GM12878 (cell line): Measurements from ENCODE around the gene THBD. TPM values are rescaled to one million over a fixed set of nuclear protein-coding genes. Genes with fewer than 3 reads are reported as not detected.

ENCODE experiments used
- ATAC-seq: fragments of 200-7000 bp; cut with Tn5 transposase; 3 replicates; pipeline ENCODE4 v1.9.1; 2020; ENCODE audit warnings: mild to moderate bottlenecking, moderate library complexity
- BruUV-seq: library from RNA; stranded (reverse); fragments of 400-500 nt; replicated peaks from 2 replicates; lab custom pipeline; 2021; lab: Mats Ljungman, UMichigan
- CTCF ChIA-PET: fragments of 300-600 bp; sonication (Branson Sonifier 250); formaldehyde crosslinking; extraction: SDS; loops from one replicate; lab custom pipeline; 2021; ENCODE audit warnings: inconsistent platforms; lab: Yijun Ruan, JAX
- POLR2A ChIA-PET: fragments of 350-600 bp; formaldehyde crosslinking; extraction: SDS; loops from one replicate; lab custom pipeline; 2021; ENCODE audit warnings: inconsistent platforms; lab: Charles Lee
- RAD21 ChIA-PET: fragments of 300-600 bp; sonication (Branson Sonifier 250); formaldehyde crosslinking; loops from one replicate; lab custom pipeline; 2023; ENCODE audit warnings: antibody characterized with exemption; ENCODE audit not compliant: unreplicated experiment; lab: Charles Lee
- SMC1A ChIA-PET: fragments of 300-600 bp; sonication (Branson Sonifier 250); formaldehyde crosslinking; loops from one replicate; lab custom pipeline; 2023; ENCODE audit not compliant: unreplicated experiment, uncharacterized antibody; lab: Charles Lee
- DNase-seq: peaks from one replicate; pipeline ENCODE4 v3.0.0-alpha.2; 2011; ENCODE audit warnings: low read depth, low spot score
- FAIRE-seq: peaks from 3 replicates; lab custom pipeline; 2011; peaks lifted over from hg19 to GRCh38; lab: Jason Lieb, UNC
- H2AFZ ChIP-seq: 2 replicates; pipeline ENCODE4 v1.6.0; 2011; ENCODE audit warnings: low read depth, low read length, control low read depth; ENCODE audit not compliant: control insufficient read depth
- H3K27ac ChIP-seq: 2 replicates; pipeline ENCODE4 v1.5.1; 2011; ENCODE audit warnings: control low read depth; ENCODE audit not compliant: control insufficient read depth, insufficient read depth
- H3K27me3 ChIP-seq, 2 experiments: replicated peaks in 1 of 2; 2 replicates each; pipeline versions ENCODE4 v1.6.0 to v1.6.1; 2011; ENCODE audit warnings: low read length in 1 of 2; ENCODE audit not compliant: control insufficient read depth in 2 of 2, insufficient read depth in 2 of 2
- H3K36me3 ChIP-seq, 2 experiments: 2 replicates each; pipeline ENCODE4 v1.5.1; 2011; ENCODE audit warnings: low read length in 1 of 2; ENCODE audit not compliant: control insufficient read depth in 2 of 2, insufficient read depth in 2 of 2
- H3K4me1 ChIP-seq: 2 replicates; pipeline ENCODE4 v1.6.1; 2011; ENCODE audit warnings: mild to moderate bottlenecking, low read length, moderate library complexity, mixed read lengths; ENCODE audit not compliant: control insufficient read depth, insufficient read depth
- H3K4me2 ChIP-seq: 2 replicates; pipeline ENCODE4 v1.6.0; 2011; ENCODE audit warnings: control low read depth; ENCODE audit not compliant: control insufficient read depth, insufficient read depth
- H3K4me3 ChIP-seq: fragments of 200-600 bp; sonication (generic); 2 replicates; pipeline ENCODE4 v1.5.1; 2016
- H3K79me2 ChIP-seq: 2 replicates; pipeline ENCODE4 v1.6.0; 2011; ENCODE audit warnings: low read length; ENCODE audit not compliant: control insufficient read depth, insufficient read depth
- H3K9ac ChIP-seq: 2 replicates; pipeline ENCODE4 v1.8.0; 2011; ENCODE audit warnings: low read length, control low read depth, mixed read lengths; ENCODE audit not compliant: control insufficient read depth, insufficient read depth
- H3K9me3 ChIP-seq: replicated peaks from 3 replicates; pipeline ENCODE4 v1.5.1; 2011; ENCODE audit warnings: mild to moderate bottlenecking, low read length; ENCODE audit not compliant: control insufficient read depth, insufficient read depth
- H4K20me1 ChIP-seq: 2 replicates; pipeline ENCODE4 v1.6.0; 2011; ENCODE audit not compliant: control insufficient read depth, insufficient read depth
- ASH2L ChIP-seq: fragments of 300-600, 200-600 bp; sonication (generic); IDR thresholded peaks from 2 replicates; pipeline ENCODE4 v1.6.1; 2017; ENCODE audit warnings: low read depth, mild to moderate bottlenecking, borderline replicate concordance
- BCL3 ChIP-seq: IDR thresholded peaks from 2 replicates; pipeline ENCODE4 v1.6.1; 2011; ENCODE audit warnings: borderline replicate concordance, low read depth, mild to moderate bottlenecking, moderate library complexity, low read length; ENCODE audit not compliant: insufficient read depth, poor library complexity, severe bottlenecking
- E2F4 ChIP-seq: IDR thresholded peaks from 2 replicates; pipeline ENCODE4 v1.6.1; 2012; ENCODE audit warnings: low read depth, low read length, improper control_type of control experiment
- NFYA ChIP-seq: IDR thresholded peaks from 2 replicates; pipeline ENCODE4 v1.6.1; 2011; ENCODE audit warnings: low read depth, mild to moderate bottlenecking, low read length, improper control_type of control experiment, borderline replicate concordance
- NR2C1 ChIP-seq: fragments of 450-650 bp; IDR thresholded peaks from 2 replicates; pipeline ENCODE4 v1.6.1; 2017; ENCODE audit warnings: antibody characterized with exemption, mild to moderate bottlenecking, moderate library complexity
- WGBS: methylation state at CpG from one replicate; pipeline ENCODE4 v1.1.6; 2016; ENCODE audit warnings: low lambda C conversion rate; ENCODE audit not compliant: insufficient replicate concordance, insufficient coverage; ENCODE audit errors: missing lambda C conversion rate; 5-methylcytosine and 5-hydroxymethylcytosine counted together
- in situ Hi-C: fragments of 300-500 bp; cut with MboI; formaldehyde crosslinking; loops from 9 replicates; pipeline ENCODE4 v1.14.3; 2018; ENCODE audit warnings: mixed read lengths
- intact Hi-C: fragments of 100-400 bp; cut with micrococcal nuclease; formaldehyde crosslinking; loops from one replicate; pipeline ENCODE4 v1.14.2; 2022; ENCODE audit not compliant: unreplicated experiment
- polyA plus RNA-seq, 11 experiments: library from polyadenylated mRNA; depleted of rRNA in 4 of 11; unstranded in 6 of 11; stranded (reverse) in 5 of 11; fragments of >200 nt; fragmentation: Nextera tagmentation in 4 of 11; fragmentation: Illumina TruSeq in 1 of 11; extraction: Ambion mirVana in 4 of 11; extraction: Trizol in 1 of 11; gene quantifications; 1 replicate in 1 of 11; 2 replicates in 10 of 11; pipeline versions ENCODE4 v1.2.1 to v1.2.3, GENCODE V29; 2011 to 2016; ENCODE audit warnings: inconsistent platforms in 2 of 11, missing spikeins in 2 of 11, low read depth in 1 of 11
- total RNA-seq, 4 experiments: library from RNA; depleted of rRNA in 3 of 4; stranded (reverse); fragments of >200 nt in 3 of 4; fragmentation: Illumina TruSeq in 1 of 4; extraction: Trizol in 1 of 4; gene quantifications; 2 replicates each; pipeline versions ENCODE4 v1.2.1 to v1.2.3, GENCODE V29; 2013 to 2021

Gene THBD
- total and polyA plus RNA-seq, 10 of the 15 experiments (the other 5 are each of a cell fraction or from before 2014, with no cell fraction given) = not detected

- no peak overlapping the region for H2AFZ ChIP-seq
- no peaks in the 10 kb centered on the region for H3K4me1 ChIP-seq
- no peak for DNase-seq
- ChIA-PET POLR2A (no interaction called here), SMC1A (interaction anchor here (0.8 to 2.0 kb wide), 3 partner anchors 35 to 326 kb away, joined by 3 to 6 read pairs (median 4); no protein-coding TSS in a partner anchor), CTCF (interaction anchor here (1.0 to 2.6 kb wide), 3 partner anchors 166 to 227 kb away, joined by 3 to 7 read pairs (median 6); no protein-coding TSS in a partner anchor), RAD21 (no interaction called here)
- H4K20me1 ChIP-seq = no peaks in the 10 kb centered on the region
- TF ChIP-seq BCL3 = no peak
- WGBS = 0% methylated on average over 2 of the region's 2 CpGs
- no peak overlapping the region for H3K4me2 ChIP-seq
- in situ Hi-C loops = no loop called here
- no peak overlapping the region for H3K27ac ChIP-seq
- ATAC-seq = no peak
- intact Hi-C loops = no loop called here
- H3K4me3 ChIP-seq = no peak overlapping the region
- no peaks in the 10 kb centered on the region for H3K79me2 ChIP-seq
- H3K27me3 ChIP-seq = no peaks in the 10 kb centered on the region; a peak in 1 of 4 replicates
- no TSS peak for BruUV-seq
- H3K9me3 ChIP-seq = no peaks in the 10 kb centered on the region
- H3K36me3 ChIP-seq = no peaks in the 10 kb centered on the region
- no peak overlapping the region for H3K9ac ChIP-seq
- FAIRE-seq = no peak
Observed at GRCh38 chr20:23017516-23017915, 32.0 kb downstream of the THBD start.

- intact Hi-C loops = no loop called here
- no peak overlapping the region for H3K4me3 ChIP-seq
- no peak for TF ChIP-seq NFYA
- TF ChIP-seq ASH2L = no peak
- no peak for TF ChIP-seq E2F4
- TF ChIP-seq NR2C1 = no peak
- TF ChIP-seq, all 136 proteins: peak for 0
- H3K36me3 ChIP-seq = no peaks in the 10 kb centered on the region
- H4K20me1 ChIP-seq = no peaks in the 10 kb centered on the region
- no peak overlapping the region for H3K9ac ChIP-seq
- H2AFZ ChIP-seq = no peak overlapping the region
- H3K4me1 ChIP-seq = no peaks in the 10 kb centered on the region
- RAD21 ChIA-PET = interaction anchor here (1.0 kb wide), 1 partner anchor 222 kb away, joined by 3 read pairs; no protein-coding TSS in a partner anchor
- CTCF ChIA-PET = interaction anchor here (1.6 to 1.7 kb wide), 3 partner anchors 187 to 322 kb away, joined by 4 to 5 read pairs (median 4); no protein-coding TSS in a partner anchor
- H3K9me3 ChIP-seq = no peaks in the 10 kb centered on the region
- 0% methylated on average over 5 of the region's 5 CpGs for WGBS
- no peak overlapping the region for H3K27ac ChIP-seq
- BruUV-seq = no TSS peak
- no peak overlapping the region for H3K4me2 ChIP-seq
- no peaks in the 10 kb centered on the region for H3K79me2 ChIP-seq
- SMC1A ChIA-PET = no interaction called here
- POLR2A ChIA-PET = no interaction called here
- in situ Hi-C loops = no loop called here
- ATAC-seq (no peak), DNase-seq (no peak), FAIRE-seq (no peak)
- H3K27me3 ChIP-seq = no peaks in the 10 kb centered on the region; a peak in 1 of 4 replicates
Observed at GRCh38 chr20:23013429-23013828, 36.0 kb downstream of the THBD start.
